SH-SY5Y (cell line): ENCODE results near the gene LRIG3.

Experiments
- GATA2 ChIP-seq: IDR thresholded peaks from 2 replicates; pipeline ENCODE4 v1.6.1; 2011; ENCODE audit warnings: mild to moderate bottlenecking, low read depth, low read length
- GATA3 ChIP-seq: IDR thresholded peaks from 2 replicates; pipeline ENCODE4 v1.6.1; 2011; ENCODE audit warnings: low read depth, mild to moderate bottlenecking, low read length, moderate library complexity

DNA sequence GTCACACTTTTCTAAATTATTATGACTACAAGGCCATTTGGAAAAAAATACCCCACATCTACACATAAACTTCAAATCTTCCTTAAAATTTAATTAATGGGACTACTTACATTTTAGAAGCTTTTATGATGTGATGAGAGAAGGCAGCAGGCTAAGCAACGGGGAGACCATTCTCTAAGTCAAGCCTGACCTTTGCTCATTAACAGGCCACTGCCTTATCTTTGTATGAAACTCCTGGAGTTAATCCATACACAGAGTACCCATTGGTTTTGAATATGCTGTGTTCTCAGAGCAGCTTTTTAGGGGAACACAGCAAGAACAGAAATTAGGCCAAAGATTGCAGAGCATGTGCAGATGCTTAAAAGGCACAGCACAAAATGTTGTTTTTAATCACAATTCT, 35.5 kb upstream of the LRIG3 start:
- TF ChIP-seq GATA2 (no peak), GATA3 (no peak)
